ENCODE measurements around the gene DNM1.

DNA sequence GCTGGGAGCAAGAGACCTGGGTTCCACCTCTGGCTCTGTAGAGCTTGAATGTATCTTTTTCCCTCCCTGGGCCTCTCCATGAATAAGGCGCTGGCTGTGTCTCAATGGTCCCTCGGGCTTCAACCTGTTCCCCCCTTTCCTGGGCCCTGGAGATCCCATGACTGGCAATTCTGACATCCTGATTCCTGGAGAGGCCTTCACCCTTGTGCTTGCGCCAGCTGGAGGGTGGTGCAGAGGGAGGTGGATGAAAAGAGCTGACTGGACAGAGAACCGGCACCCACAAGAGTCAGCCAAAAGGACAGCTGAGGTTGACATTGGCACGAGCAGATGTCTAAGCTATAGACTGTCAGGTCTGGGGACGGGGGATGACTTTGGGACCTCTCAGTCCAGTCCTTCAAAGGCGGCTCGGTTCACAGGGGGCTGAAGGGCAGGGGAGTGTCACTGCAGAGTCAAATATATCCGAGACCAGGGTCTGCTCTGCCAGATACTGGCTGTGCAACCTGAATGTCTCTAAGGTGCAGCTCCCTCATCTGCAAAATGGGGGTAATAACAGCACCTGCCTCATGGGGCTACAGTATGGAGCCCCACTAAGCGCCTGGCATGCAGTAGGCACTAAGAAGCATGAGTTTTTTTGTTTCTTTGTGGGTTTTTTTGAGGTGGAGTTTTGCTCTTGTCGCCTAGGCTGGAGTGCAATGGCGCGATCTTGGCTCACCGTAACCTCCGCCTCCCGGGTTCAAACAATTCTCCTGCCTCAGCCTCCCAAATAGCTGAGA, 13.8 kb downstream of the DNM1 start:
- no peak for TF ChIP-seq CTCF (IDR thresholded peaks at IDR 0.05; ENCODE audit: low read length)
- TF ChIP-seq EZH2 (IDR thresholded peaks at IDR 0.05; ENCODE audit: borderline replicate concordance, low read length): no peak

Data from OCI-LY1 (cell line).